ENCODE results near the gene CLSTN3.

DNA sequence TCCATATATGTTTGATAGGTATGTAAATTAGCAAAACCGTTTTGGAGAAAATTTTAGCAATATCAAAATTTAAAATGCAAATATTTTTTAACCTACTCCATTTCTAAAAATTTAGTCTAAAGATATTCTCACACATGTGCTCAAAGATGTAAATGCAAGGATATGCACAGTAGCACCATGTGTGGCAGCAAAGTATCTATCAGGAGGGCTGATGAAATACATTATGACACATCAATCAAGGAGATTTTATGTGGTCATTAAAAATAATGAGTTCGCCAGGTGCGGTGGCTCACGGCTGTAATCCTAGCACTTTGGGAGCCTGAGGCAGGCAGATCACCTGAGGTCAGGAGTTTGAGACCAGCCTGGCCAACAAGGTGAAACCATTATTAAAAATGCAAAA is 29.9 kb upstream of the CLSTN3 start:
- TF ChIP-seq GATA3 (IDR thresholded peaks at IDR 0.05; ENCODE audit: low read depth, low read length) (no peak), GATA2 (IDR thresholded peaks at IDR 0.05; ENCODE audit: low read depth, low read length) (no peak)
